GM12878 (cell line): Measurements from ENCODE around the gene HMGXB3.

Experiments
- BRCA1 ChIP-seq: IDR thresholded peaks from 2 replicates; pipeline ENCODE4 v1.6.1; 2011; ENCODE audit warnings: low read depth, low read length, improper control_type of control experiment
- FOXK2 ChIP-seq: fragments of 450-650 bp; IDR thresholded peaks from 2 replicates; pipeline ENCODE4 v1.6.1; 2017; ENCODE audit warnings: mild to moderate bottlenecking, moderate library complexity
- RCOR1 ChIP-seq: conservative IDR thresholded peaks from 2 replicates; pipeline ENCODE4 v1.6.1; 2012; ENCODE audit warnings: low read depth, low read length, improper control_type of control experiment
- TF ChIP-seq, protein P1 (sequence below), 3 experiments: IDR thresholded peaks in 2 of 3; conservative IDR thresholded peaks in 1 of 3; 2 replicates each; pipeline ENCODE4 v1.5.1; 2011; ENCODE audit warnings: low read depth in 3 of 3, low read length in 3 of 3, mild to moderate bottlenecking in 3 of 3, control low read depth in 2 of 3, moderate library complexity in 2 of 3, inconsistent platforms in 1 of 3, mixed read lengths in 1 of 3; ENCODE audit not compliant: control insufficient read depth in 2 of 3, insufficient read depth in 1 of 3; ENCODE audit errors: extremely low read depth in 1 of 3

- TF ChIP-seq FOXK2 (no peak), BRCA1 (no peak), RCOR1 (no peak)
- TF ChIP-seq, protein P1, sequence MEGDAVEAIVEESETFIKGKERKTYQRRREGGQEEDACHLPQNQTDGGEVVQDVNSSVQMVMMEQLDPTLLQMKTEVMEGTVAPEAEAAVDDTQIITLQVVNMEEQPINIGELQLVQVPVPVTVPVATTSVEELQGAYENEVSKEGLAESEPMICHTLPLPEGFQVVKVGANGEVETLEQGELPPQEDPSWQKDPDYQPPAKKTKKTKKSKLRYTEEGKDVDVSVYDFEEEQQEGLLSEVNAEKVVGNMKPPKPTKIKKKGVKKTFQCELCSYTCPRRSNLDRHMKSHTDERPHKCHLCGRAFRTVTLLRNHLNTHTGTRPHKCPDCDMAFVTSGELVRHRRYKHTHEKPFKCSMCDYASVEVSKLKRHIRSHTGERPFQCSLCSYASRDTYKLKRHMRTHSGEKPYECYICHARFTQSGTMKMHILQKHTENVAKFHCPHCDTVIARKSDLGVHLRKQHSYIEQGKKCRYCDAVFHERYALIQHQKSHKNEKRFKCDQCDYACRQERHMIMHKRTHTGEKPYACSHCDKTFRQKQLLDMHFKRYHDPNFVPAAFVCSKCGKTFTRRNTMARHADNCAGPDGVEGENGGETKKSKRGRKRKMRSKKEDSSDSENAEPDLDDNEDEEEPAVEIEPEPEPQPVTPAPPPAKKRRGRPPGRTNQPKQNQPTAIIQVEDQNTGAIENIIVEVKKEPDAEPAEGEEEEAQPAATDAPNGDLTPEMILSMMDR (IDR thresholded peaks at IDR 0.05 in 2 of 3, conservative IDR thresholded peaks at IDR 0.05 in 1 of 3; ENCODE audit: control insufficient read depth in 2 of 3, extremely low read depth in 1 of 3, insufficient read depth in 1 of 3, low read depth in 3 of 3, low read length in 3 of 3), result no peak
These were observed 78.5 kb downstream of the HMGXB3 start for GRCh38 chr5:150078802-150079689.
